Measurements from ENCODE around the gene MPST.

DNA sequence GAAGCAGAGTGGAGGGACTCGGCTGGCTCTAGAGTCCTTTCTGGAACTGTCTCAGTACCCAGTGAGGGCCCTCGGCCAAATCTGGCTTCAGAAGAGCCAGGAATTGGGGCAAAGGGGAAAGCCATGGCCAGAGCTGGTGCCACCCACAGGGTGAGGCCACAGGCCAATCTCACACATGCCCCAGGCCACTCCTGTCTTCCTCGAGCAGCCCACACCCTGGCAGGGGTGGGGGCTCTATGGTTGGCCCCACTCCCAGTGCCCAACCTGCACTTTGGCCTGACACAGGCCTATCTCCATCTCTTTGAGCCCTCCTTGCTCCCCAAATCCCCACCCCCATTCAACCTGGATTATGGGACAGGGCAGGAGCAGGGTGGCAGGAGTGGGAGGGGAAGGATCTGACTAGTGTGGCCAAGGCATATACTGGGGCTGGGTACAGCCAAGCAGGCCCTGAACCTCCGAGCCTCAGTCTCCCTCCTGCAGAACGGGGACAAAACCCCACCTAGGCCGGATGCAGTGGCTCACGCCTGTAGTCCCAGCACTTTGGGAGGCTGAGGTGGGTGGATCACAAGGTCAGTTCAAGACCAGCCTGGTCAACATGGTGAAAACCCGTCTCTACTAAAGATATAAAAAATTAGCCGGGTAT lies 7.2 kb upstream of the MPST start:
- TF ChIP-seq CTCF (IDR thresholded peaks at IDR 0.05) (no peak), POLR2A (IDR thresholded peaks at IDR 0.05) (no peak), EP300 (IDR thresholded peaks at IDR 0.05) (no peak)
